Measurements from ENCODE around the gene OVOL3. TPM values are rescaled to one million over a fixed set of nuclear protein-coding genes. Genes with fewer than 3 reads are reported as not detected.

The OVOL3 gene
- total RNA-seq, 1 donor from 2014 or later: not detected

GRCh38 chr19:36073121-36073876, 37.6 kb upstream of the OVOL3 start:
- no peak for TF ChIP-seq CTCF (IDR thresholded peaks at IDR 0.05; ENCODE audit: unreplicated experiment)
- no peak overlapping the region for H3K4me3 Mint-ChIP-seq
- peaks cover 7% of the 10 kb centered on the region for H3K36me3 Mint-ChIP-seq
- H3K9me3 Mint-ChIP-seq: no peaks in the 10 kb centered on the region
- H3K4me1 Mint-ChIP-seq: peaks cover 3% of the 10 kb centered on the region
- H3K27me3 Mint-ChIP-seq (ENCODE audit: low read depth): no peaks in the 10 kb centered on the region
- H3K27ac Mint-ChIP-seq: no peak overlapping the region
- DNase-seq (ENCODE audit: low spot score in 2 of 2, unreplicated experiment in 2 of 2): no peak

GRCh38 chr19:36079389-36079945, 31.5 kb upstream of the OVOL3 start:
- H3K9me3 Mint-ChIP-seq: no peaks in the 10 kb centered on the region
- TF ChIP-seq CTCF (IDR thresholded peaks at IDR 0.05; ENCODE audit: unreplicated experiment): no peak
- H3K4me3 Mint-ChIP-seq: no peak overlapping the region
- DNase-seq (ENCODE audit: low spot score in 2 of 2, unreplicated experiment in 2 of 2): no peak
- H3K4me1 Mint-ChIP-seq: no peaks in the 10 kb centered on the region
- no peaks in the 10 kb centered on the region for H3K27me3 Mint-ChIP-seq (ENCODE audit: low read depth)
- H3K27ac Mint-ChIP-seq: no peak overlapping the region
- peaks cover 6% of the 10 kb centered on the region for H3K36me3 Mint-ChIP-seq

GRCh38 chr19:36081385-36081784, 29.6 kb upstream of the OVOL3 start:
- no peak overlapping the region for H3K27ac Mint-ChIP-seq
- DNase-seq (ENCODE audit: low spot score in 2 of 2, unreplicated experiment in 2 of 2): no peak
- no peaks in the 10 kb centered on the region for H3K4me1 Mint-ChIP-seq
- TF ChIP-seq CTCF (IDR thresholded peaks at IDR 0.05; ENCODE audit: unreplicated experiment): no peak
- peaks cover 3% of the 10 kb centered on the region for H3K36me3 Mint-ChIP-seq
- no peak overlapping the region for H3K4me3 Mint-ChIP-seq
- H3K27me3 Mint-ChIP-seq (ENCODE audit: low read depth): no peaks in the 10 kb centered on the region
- no peaks in the 10 kb centered on the region for H3K9me3 Mint-ChIP-seq

GRCh38 chr19:36081894-36082293, 29.0 kb upstream of the OVOL3 start:
- no peak for TF ChIP-seq CTCF (IDR thresholded peaks at IDR 0.05; ENCODE audit: unreplicated experiment)
- no peaks in the 10 kb centered on the region for H3K9me3 Mint-ChIP-seq
- H3K4me3 Mint-ChIP-seq: no peak overlapping the region
- no peaks in the 10 kb centered on the region for H3K4me1 Mint-ChIP-seq
- no peaks in the 10 kb centered on the region for H3K27me3 Mint-ChIP-seq (ENCODE audit: low read depth)
- H3K36me3 Mint-ChIP-seq: peaks cover 3% of the 10 kb centered on the region
- no peak overlapping the region for H3K27ac Mint-ChIP-seq
- DNase-seq (ENCODE audit: low spot score in 2 of 2, unreplicated experiment in 2 of 2): no peak

- Mint-ChIP-seq H3K36me3 (peaks cover 3% of the 10 kb centered on the region), H3K27me3 (ENCODE audit: low read depth) (no peaks in the 10 kb centered on the region), H3K4me1 (no peaks in the 10 kb centered on the region), H3K9me3 (no peaks in the 10 kb centered on the region), H3K27ac (no peak overlapping the region), H3K4me3 (no peak overlapping the region)
- no peak for TF ChIP-seq CTCF (IDR thresholded peaks at IDR 0.05; ENCODE audit: unreplicated experiment)
- DNase-seq (ENCODE audit: low spot score in 2 of 2, unreplicated experiment in 2 of 2): no peak
Observed at GRCh38 chr19:36082916-36083315, 28.0 kb upstream of the OVOL3 start.

All from mesothelial cell of epicardium (in vitro differentiated cells).